Measurements from ENCODE around the gene ERBB2. TPM values are rescaled to one million over a fixed set of nuclear protein-coding genes. Genes with fewer than 3 reads are reported as not detected.

The ERBB2 gene
- total and polyA plus RNA-seq, 2 of the 13 experiments (the other 11 are each of a cell fraction or from before 2014, with no cell fraction given), result 57.7 to 64.1 TPM

- no TSS peak for BruUV-seq (replicated peaks)
- H3K9ac ChIP-seq (ENCODE audit: insufficient read depth, low read depth, low read length), result no peak within 1 kb of the TSS
- 26% methylated on average over 15 of the region's 15 CpGs for WGBS (ENCODE audit: low lambda C conversion rate)
- no peak for FAIRE-seq
- in situ Hi-C loops (cut with HindIII; ENCODE audit: extremely low pct_ligation_motif_present, low pct_unique_long_range_greater_than_20kb), result no loop called here
- DNase-seq (ENCODE audit: low spot score), result no peak
- peaks cover 5 to 34% of the 10 kb centered on the region in 2 experiments for H3K27me3 ChIP-seq (ENCODE audit: control insufficient read depth in 1 of 2, insufficient read depth in 2 of 2, low read length in 2 of 2)
- H3K4me2 ChIP-seq (ENCODE audit: low read depth, low read length), result peak within 1 kb of the TSS; percentile 59
- ATAC-seq, result peak; percentile 5
- H3K9me3 ChIP-seq (ENCODE audit: low read length), result no peaks in the 10 kb centered on the region
- peaks cover 55% of the 10 kb centered on the region for H3K4me1 ChIP-seq (ENCODE audit: insufficient read depth, low read length)
- intact Hi-C loops (cut with micrococcal nuclease; ENCODE audit: unreplicated experiment), result no loop called here
- no peak within 1 kb of the TSS for H2AFZ ChIP-seq (ENCODE audit: low read length)
- POLR2A ChIA-PET, result interaction anchor here (0.7 to 4.1 kb wide), 4 partner anchors 10 to 35 kb away, joined by 3 to 25 read pairs (median 6); partner anchors contain the start of gene ERBB2
- H3K36me3 ChIP-seq (replicated peaks in 1 of 2; ENCODE audit: control insufficient read depth in 1 of 2, insufficient read depth in 2 of 2, low read length in 2 of 2), result peaks cover 10 to 12% of the 10 kb centered on the region in 2 experiments; a peak in 4 of 5 replicates
- H3K27ac ChIP-seq (ENCODE audit: extremely low read length, insufficient read depth, low read length), result no peak within 1 kb of the TSS
- H3K79me2 ChIP-seq (ENCODE audit: insufficient read depth, low read length), result no peaks in the 10 kb centered on the region
- CTCF ChIA-PET (ENCODE audit: low intra/inter-chr PET ratio, low total read pairs), result interaction anchor here (3.6 kb wide), 1 partner anchor 42 kb away, joined by 22 read pairs; no protein-coding TSS in a partner anchor
- peak within 1 kb of the TSS in 1 of 3 experiments; percentile 45; a peak in 1 of 6 replicates for H3K4me3 ChIP-seq (replicated peaks in 1 of 3; ENCODE audit: insufficient read depth in 1 of 3, low read depth in 2 of 3, low read length in 3 of 3)
- H4K20me1 ChIP-seq (ENCODE audit: insufficient read depth, low read length), result no peaks in the 10 kb centered on the region
- TF ChIP-seq SAFB2 (CRISPR knock-in tag; IDR thresholded peaks at IDR 0.05; ENCODE audit: borderline replicate concordance, low read depth) (no peak), EED (CRISPR knock-in tag; IDR thresholded peaks at IDR 0.05) (peak; percentile 67; the same call in 1 of the 2 replicates), FIP1L1 (IDR thresholded peaks at IDR 0.05; ENCODE audit: borderline replicate concordance, insufficient read depth, low read depth, low read length) (no peak), ZNF34 (CRISPR knock-in tag; IDR thresholded peaks at IDR 0.05; ENCODE audit: borderline replicate concordance) (no peak), FOSL2 (CRISPR knock-in tag; IDR thresholded peaks at IDR 0.05) (no peak), ISX (CRISPR knock-in tag; conservative IDR thresholded peaks at IDR 0.05) (no peak), ZNF891 (CRISPR knock-in tag; IDR thresholded peaks at IDR 0.05) (peak; percentile 59; the same call in 1 of the 2 replicates), ZFYVE20 (CRISPR knock-in tag; IDR thresholded peaks at IDR 0.05; ENCODE audit: borderline replicate concordance, low read depth) (no peak), MTF2 (CRISPR knock-in tag; IDR thresholded peaks at IDR 0.05; ENCODE audit: borderline replicate concordance) (no peak), SP1 (IDR thresholded peaks at IDR 0.05) (no peak), SP1 (CRISPR knock-in tag; IDR thresholded peaks at IDR 0.05) (no peak), ATRX (CRISPR knock-in tag; IDR thresholded peaks at IDR 0.05; ENCODE audit: borderline replicate concordance) (no peak), ZNF768 (CRISPR knock-in tag; IDR thresholded peaks at IDR 0.05) (0 out of 2 replicates have a peak, but pooled peaks have one; percentile 3), SNAI1 (CRISPR knock-in tag; IDR thresholded peaks at IDR 0.05; ENCODE audit: borderline replicate concordance) (no peak), ZNF788 (CRISPR knock-in tag; IDR thresholded peaks at IDR 0.05; ENCODE audit: borderline replicate concordance) (0 out of 2 replicates have a peak, but pooled peaks have one; percentile 23)
- TF ChIP-seq, protein P1, sequence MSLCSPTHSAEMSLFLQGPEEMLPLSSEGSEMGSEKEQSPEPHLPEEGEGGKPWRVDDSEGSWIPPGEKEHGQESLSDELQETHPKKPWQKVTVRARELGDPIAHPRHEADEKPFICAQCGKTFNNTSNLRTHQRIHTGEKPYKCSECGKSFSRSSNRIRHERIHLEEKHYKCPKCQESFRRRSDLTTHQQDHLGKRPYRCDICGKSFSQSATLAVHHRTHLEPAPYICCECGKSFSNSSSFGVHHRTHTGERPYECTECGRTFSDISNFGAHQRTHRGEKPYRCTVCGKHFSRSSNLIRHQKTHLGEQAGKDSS (CRISPR knock-in tag; IDR thresholded peaks at IDR 0.05; ENCODE audit: borderline replicate concordance, low read depth), result no peak
- TF ChIP-seq, protein P2, sequence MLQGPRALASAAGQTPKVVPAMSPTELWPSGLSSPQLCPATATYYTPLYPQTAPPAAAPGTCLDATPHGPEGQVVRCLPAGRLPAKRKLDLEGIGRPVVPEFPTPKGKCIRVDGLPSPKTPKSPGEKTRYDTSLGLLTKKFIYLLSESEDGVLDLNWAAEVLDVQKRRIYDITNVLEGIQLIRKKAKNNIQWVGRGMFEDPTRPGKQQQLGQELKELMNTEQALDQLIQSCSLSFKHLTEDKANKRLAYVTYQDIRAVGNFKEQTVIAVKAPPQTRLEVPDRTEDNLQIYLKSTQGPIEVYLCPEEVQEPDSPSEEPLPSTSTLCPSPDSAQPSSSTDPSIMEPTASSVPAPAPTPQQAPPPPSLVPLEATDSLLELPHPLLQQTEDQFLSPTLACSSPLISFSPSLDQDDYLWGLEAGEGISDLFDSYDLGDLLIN (CRISPR knock-in tag; IDR thresholded peaks at IDR 0.05; ENCODE audit: borderline replicate concordance), result 0 out of 2 replicates have a peak, but pooled peaks have one; percentile 29
- TF ChIP-seq, protein P3, sequence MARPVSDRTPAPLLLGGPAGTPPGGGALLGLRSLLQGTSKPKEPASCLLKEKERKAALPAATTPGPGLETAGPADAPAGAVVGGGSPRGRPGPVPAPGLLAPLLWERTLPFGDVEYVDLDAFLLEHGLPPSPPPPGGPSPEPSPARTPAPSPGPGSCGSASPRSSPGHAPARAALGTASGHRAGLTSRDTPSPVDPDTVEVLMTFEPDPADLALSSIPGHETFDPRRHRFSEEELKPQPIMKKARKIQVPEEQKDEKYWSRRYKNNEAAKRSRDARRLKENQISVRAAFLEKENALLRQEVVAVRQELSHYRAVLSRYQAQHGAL (CRISPR knock-in tag; IDR thresholded peaks at IDR 0.05; ENCODE audit: not compliant biosample characterization), result no peak
- TF ChIP-seq, protein P4, sequence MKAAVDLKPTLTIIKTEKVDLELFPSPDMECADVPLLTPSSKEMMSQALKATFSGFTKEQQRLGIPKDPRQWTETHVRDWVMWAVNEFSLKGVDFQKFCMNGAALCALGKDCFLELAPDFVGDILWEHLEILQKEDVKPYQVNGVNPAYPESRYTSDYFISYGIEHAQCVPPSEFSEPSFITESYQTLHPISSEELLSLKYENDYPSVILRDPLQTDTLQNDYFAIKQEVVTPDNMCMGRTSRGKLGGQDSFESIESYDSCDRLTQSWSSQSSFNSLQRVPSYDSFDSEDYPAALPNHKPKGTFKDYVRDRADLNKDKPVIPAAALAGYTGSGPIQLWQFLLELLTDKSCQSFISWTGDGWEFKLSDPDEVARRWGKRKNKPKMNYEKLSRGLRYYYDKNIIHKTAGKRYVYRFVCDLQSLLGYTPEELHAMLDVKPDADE (CRISPR knock-in tag; IDR thresholded peaks at IDR 0.05), result no peak
Observed at GRCh38 chr17:39664581-39665561, 35.0 kb upstream of the ERBB2 start, which contains the start of gene TCAP. TSS of gene TCAP (plus strand) at chr17:39665349. CDS start at chr17:39665360, 11 bp downstream.
